Right atrium auricular region (tissue), 2 donors: ENCODE results near the gene FBXL4. TPM values are rescaled to one million over a fixed set of nuclear protein-coding genes. Genes with fewer than 3 reads are reported as not detected.

Experiments used
- DNase-seq: peaks from one replicate; pipeline ENCODE4 v3.0.0-alpha.2; 2019; ENCODE audit warnings: low spot score
- H3K27ac ChIP-seq, 2 donors: fragments of 200-600 bp; sonication (generic); 1 replicate in 1 of 2; 2 replicates in 1 of 2; pipeline ENCODE4 v1.5.1; 2016 to 2019
- H3K27me3 ChIP-seq, 2 donors: fragments of 200-600 bp; sonication (generic); one replicate each; pipeline versions ENCODE4 v1.5.1 to v1.6.0; 2017 to 2019
- H3K36me3 ChIP-seq: fragments of 200-600 bp; sonication (generic); one replicate; pipeline ENCODE4 v1.5.1; 2016
- H3K4me1 ChIP-seq, 2 donors: fragments of 200-600 bp; sonication (generic); one replicate each; pipeline versions ENCODE4 v1.5.1 to v1.6.0; 2017 to 2019
- H3K4me3 ChIP-seq, 2 donors: fragments of 200-600 bp; sonication (generic); 1 replicate in 1 of 2; 2 replicates in 1 of 2; pipeline ENCODE4 v1.5.1; 2017 to 2019; ENCODE audit warnings: mild to moderate bottlenecking in 1 of 2, moderate library complexity in 1 of 2
- H3K9me3 ChIP-seq, 2 donors: fragments of 200-600 bp; sonication (generic); one replicate each; pipeline ENCODE4 v1.5.1; 2019
- total RNA-seq, 2 donors: library from RNA; depleted of rRNA; stranded (reverse); fragments of >200 nt; gene quantifications; one replicate each; pipeline ENCODE4 v1.1.0, GENCODE V29; 2016
- TF ChIP-seq, protein P1 (sequence below), 2 donors: fragments of 200-600 bp; sonication (generic); IDR thresholded peaks; one replicate each; pipeline ENCODE4 v1.5.1; 2019; ENCODE audit warnings: antibody characterized with exemption in 2 of 2

The FBXL4 gene
- total RNA-seq, 2 donors from 2014 or later = 20.6 to 22.6 TPM

DNA sequence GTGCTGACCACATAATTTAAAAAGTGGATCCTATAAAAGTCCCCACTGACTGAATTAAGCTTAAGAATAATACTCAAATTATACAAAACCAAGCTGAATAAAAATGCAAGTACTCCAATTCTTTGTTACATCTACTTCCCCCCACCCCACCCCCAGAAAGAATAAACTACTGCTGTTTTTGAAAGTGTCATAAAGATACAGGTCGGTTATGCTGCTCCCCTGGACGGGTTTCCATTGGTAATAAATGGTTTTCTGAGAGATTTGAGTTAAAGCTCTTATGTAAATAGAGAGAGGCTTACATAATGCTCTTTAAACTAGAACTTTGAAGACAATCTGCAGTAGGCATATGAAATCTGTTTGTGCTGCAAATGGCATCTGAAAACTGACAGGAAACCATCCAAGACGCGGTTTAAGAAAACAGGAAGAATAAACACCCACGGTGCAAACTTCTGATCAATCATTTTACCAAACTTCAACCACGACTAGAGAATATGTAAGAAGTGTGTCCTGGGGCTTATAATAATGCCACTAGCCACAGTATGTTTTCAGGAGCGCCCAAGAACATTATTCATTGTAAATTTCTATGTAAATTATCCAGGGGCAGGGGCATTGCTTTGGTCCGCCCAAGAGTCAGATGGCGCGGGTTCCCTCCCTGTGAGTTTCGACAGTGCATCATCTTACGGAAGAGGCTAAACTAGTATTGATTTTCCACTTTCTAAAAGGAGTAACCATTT, 124.2 kb downstream of the FBXL4 start:
- no peak for DNase-seq
- no peak overlapping the region for H3K4me3 ChIP-seq
- TF ChIP-seq, protein P1, sequence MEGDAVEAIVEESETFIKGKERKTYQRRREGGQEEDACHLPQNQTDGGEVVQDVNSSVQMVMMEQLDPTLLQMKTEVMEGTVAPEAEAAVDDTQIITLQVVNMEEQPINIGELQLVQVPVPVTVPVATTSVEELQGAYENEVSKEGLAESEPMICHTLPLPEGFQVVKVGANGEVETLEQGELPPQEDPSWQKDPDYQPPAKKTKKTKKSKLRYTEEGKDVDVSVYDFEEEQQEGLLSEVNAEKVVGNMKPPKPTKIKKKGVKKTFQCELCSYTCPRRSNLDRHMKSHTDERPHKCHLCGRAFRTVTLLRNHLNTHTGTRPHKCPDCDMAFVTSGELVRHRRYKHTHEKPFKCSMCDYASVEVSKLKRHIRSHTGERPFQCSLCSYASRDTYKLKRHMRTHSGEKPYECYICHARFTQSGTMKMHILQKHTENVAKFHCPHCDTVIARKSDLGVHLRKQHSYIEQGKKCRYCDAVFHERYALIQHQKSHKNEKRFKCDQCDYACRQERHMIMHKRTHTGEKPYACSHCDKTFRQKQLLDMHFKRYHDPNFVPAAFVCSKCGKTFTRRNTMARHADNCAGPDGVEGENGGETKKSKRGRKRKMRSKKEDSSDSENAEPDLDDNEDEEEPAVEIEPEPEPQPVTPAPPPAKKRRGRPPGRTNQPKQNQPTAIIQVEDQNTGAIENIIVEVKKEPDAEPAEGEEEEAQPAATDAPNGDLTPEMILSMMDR (IDR thresholded peaks at IDR 0.05) = no peak
- peaks cover 52 to 53% of the 10 kb centered on the region in 2 donors for H3K27me3 ChIP-seq
- H3K9me3 ChIP-seq = no peaks in the 10 kb centered on the region
- H3K4me1 ChIP-seq = peaks cover 0 to 29% of the 10 kb centered on the region in 2 donors
- no peaks in the 10 kb centered on the region for H3K36me3 ChIP-seq
- H3K27ac ChIP-seq = no peak overlapping the region

DNA sequence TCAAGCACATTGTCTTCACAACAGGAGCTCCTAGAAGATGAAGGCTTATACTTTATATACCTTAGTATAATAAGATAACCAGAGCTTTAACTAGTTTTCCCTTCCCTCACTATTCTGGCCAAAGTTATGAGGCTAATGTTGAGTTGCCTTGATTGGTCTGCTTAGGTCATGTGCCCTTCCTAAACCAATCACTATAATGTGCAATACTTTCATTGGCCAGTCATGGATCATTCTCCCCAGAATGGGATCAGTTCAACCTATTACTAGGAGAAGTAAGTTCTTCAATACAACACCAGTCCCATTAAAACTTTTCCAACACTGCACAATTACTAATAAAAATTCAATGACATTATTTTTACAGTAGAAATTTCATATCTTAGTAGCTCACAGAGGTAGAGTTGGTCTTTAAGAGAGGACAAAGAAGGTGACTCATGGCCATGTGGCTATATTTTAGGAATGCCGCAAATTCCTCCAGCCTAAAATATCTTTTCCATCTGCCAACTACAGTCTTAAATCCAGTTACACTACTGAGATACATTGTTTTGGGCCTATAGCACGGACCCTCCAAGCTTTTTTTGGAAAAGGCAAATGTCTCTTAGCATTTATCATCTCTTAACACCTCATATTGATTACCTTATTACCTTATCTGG, 125.9 kb downstream of the FBXL4 start:
- Histone ChIP-seq H3K36me3 (no peaks in the 10 kb centered on the region), H3K4me1 (peaks cover 0 to 19% of the 10 kb centered on the region in 2 donors), H3K4me3 (no peak overlapping the region), H3K27ac (no peak overlapping the region), H3K27me3 (peaks cover 36% of the 10 kb centered on the region in 2 donors), H3K9me3 (peaks cover 0 to 8% of the 10 kb centered on the region in 2 donors)
- no peak for DNase-seq
- TF ChIP-seq, protein P1 (IDR thresholded peaks at IDR 0.05) = no peak

Other genes starting within 250 kb of the FBXL4 start
- not detected for gene POU3F2, start 113.4 kb downstream of the FBXL4 start, total RNA-seq